IPS-20b (cell line): ENCODE data around the gene MDK.

Experiments
- H3K27ac ChIP-seq: one replicate; pipeline ENCODE4 v1.5.1; 2013; ENCODE audit warnings: low read length
- H3K27me3 ChIP-seq: 2 replicates; pipeline ENCODE4 v1.6.1; 2013; ENCODE audit warnings: mild to moderate bottlenecking, low read length, inconsistent platforms; ENCODE audit not compliant: insufficient read depth
- H3K36me3 ChIP-seq: 2 replicates; pipeline ENCODE4 v1.6.1; 2013; ENCODE audit warnings: low read depth, mild to moderate bottlenecking, inconsistent platforms, low read length, moderate library complexity; ENCODE audit not compliant: insufficient read depth
- H3K4me1 ChIP-seq: 2 replicates; pipeline ENCODE4 v1.6.1; 2013; ENCODE audit warnings: mild to moderate bottlenecking, control low read depth, inconsistent platforms, low read length, moderate library complexity; ENCODE audit not compliant: insufficient read depth
- H3K4me3 ChIP-seq: 2 replicates; pipeline ENCODE4 v1.5.1; 2013; ENCODE audit warnings: mild to moderate bottlenecking, low read length, inconsistent platforms
- H3K9ac ChIP-seq: 2 replicates; pipeline ENCODE4 v1.6.1; 2013; ENCODE audit warnings: low read depth, mild to moderate bottlenecking, inconsistent platforms, low read length, moderate library complexity
- H3K9me3 ChIP-seq: 2 replicates; pipeline ENCODE4 v1.6.1; 2013; ENCODE audit warnings: mild to moderate bottlenecking, low read depth, low read length, inconsistent platforms; ENCODE audit not compliant: insufficient read depth

Gene MDK

DNA sequence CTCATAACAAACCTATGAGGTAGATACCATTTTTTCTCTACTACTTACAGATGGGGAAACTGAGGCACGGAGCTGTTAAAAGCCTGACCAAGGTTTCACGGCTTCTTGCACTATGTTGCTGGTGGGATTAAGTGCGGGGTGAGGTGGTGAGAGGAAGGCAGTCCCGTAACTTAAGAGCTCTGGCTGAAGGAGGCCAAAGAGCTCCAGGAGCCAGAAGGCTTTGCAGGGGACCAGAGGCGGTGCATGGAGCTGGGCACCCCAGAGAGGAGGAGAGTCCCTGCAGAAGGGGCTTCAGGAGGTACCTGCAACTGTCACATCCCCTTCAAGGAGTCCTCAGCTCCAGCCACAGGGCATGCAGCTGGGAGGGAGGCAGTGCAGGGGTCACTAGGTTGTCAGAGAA is 6.0 kb downstream of the MDK start:
- H3K9me3 ChIP-seq, result no peaks in the 10 kb centered on the region; the same call in 1 of the 2 replicates
- peaks cover 12% of the 10 kb centered on the region; the same call in 1 of the 2 replicates for H3K4me1 ChIP-seq
- peaks cover 9% of the 10 kb centered on the region for H3K36me3 ChIP-seq
- H3K9ac ChIP-seq, result no peak overlapping the region
- H3K27me3 ChIP-seq, result peaks cover 63% of the 10 kb centered on the region
- H3K4me3 ChIP-seq, result no peak overlapping the region
- H3K27ac ChIP-seq, result no peak overlapping the region

DNA sequence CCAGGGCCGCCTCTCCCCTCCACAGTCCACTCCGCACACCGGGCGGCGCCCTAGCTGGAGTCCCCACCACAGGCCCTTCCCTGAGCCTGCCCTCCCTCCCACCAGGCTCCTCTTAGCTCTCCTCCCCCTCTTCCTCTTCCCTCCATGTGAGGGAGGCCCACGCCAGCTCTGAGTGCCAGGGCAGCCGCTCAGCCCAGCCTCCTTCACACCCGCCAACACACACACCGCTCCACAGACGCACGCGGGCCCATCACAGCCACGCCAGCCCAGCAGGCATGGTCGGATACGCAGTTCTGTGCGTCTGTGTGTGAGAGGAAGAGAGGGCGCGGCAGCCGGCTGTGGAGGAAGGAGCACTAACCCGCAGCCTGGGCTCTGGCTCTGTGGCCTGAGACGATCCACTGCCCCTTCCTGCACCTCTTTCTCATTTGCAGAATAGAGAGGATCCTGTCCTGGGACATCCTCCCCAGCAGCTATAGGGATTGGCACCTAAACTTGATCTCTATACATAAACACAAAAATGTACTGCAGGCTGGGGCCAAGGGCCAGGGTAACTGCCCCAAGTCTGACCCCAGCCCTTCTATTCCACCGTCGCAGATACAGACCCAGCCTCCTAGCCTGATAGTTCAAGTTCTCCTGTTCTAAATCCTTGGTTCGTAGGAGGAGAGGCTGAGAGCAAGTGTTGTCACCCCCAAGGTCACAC is 6.6 kb downstream of the MDK start:
- no peak overlapping the region for H3K27ac ChIP-seq
- no peak overlapping the region for H3K9ac ChIP-seq
- H3K36me3 ChIP-seq, result peaks cover 9% of the 10 kb centered on the region
- H3K9me3 ChIP-seq, result no peaks in the 10 kb centered on the region; the same call in 1 of the 2 replicates
- no peak overlapping the region for H3K4me3 ChIP-seq
- peaks cover 9% of the 10 kb centered on the region; the same call in 1 of the 2 replicates for H3K4me1 ChIP-seq
- peaks cover 69% of the 10 kb centered on the region for H3K27me3 ChIP-seq

DNA sequence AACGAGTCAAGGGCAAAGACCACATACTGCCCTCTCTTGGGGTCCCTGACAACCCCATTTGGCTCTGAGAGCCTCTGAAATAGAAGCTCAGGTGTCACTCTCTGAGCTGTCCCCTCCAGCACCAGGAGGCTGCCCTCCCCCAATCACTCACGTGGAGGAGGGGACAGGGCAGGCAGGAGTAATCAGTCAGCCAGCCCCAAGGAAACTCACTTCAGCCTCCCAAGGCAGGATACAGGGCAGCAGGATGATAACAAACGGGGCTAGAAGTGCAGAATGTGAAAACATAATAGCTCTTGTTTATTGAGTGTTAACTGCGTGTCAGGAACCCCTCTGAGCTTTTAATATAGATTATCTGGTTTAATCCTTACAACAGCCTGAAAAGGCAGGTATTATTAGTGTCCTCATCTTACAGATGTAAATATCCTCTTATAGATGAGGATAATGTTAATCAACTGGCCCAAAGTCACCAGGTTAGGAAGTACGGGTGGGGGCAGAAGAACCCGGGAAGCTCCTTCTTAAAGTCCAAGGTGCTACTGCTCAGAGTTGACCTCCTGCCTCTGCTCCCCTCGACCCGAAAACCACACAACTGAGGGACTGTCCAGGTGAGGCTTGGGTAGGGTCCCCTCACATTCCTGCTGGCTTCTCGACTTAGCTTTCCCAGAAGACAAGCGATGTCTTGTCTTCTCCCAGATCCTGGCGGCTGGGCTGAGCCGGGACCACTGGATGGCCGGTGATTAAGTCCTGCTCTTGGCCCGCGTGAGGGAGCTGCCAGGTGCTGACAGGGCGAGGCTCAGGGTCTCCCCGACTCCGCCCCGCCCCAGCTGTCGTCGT is 7.4 kb downstream of the MDK start:
- Histone ChIP-seq H3K9me3 (no peaks in the 10 kb centered on the region; the same call in 1 of the 2 replicates), H3K4me3 (peak overlapping the region; percentile 31; the same call in 1 of the 2 replicates), H3K27me3 (peaks cover 76% of the 10 kb centered on the region), H3K36me3 (peaks cover 3% of the 10 kb centered on the region; the same call in 1 of the 2 replicates), H3K4me1 (peaks cover 9% of the 10 kb centered on the region; the same call in 1 of the 2 replicates), H3K9ac (no peak overlapping the region), H3K27ac (no peak overlapping the region)

DNA sequence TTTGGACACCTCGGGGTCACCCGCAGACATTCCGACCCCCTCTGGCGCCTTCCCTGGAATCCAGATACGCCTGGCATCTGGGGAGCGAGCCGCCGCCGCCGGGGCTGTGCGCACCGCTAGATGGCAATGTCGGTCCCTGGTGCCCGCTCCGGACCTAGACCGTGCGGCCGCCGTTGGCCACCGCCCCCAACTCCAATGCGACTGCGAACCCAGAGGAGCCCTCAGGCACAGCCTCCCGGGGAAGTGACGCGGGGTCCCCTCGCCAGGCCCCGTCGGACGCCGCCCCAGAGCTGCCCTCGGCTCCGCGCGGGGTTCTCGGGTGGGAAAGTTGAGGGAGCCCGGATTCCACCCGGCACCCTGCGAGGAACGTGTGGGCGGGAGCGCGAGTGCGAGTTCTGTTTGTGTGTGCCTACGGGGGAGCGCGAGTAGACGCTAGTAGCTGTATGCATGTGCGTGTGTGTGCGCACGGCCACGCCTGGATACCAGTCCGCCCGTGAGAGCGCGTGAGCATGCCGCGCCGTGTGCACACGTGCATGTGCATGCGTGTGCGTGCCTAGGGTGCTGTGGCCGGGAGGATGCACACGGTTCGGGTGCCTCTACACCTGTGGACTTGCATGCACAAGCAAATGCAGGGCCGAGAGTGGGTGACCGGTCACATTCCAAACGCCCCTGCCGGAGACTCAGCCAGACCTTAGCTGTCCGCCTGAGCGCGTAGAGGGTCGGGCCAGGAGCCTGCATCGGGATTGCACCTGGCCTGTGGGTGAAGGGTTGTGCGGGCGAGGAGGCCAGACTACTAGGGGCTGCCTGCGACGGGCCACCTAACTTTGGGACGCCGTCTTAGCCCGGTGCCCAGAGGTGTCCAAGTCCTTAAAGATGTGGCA is 8.2 kb downstream of the MDK start:
- Histone ChIP-seq H3K36me3 (no peaks in the 10 kb centered on the region), H3K4me3 (peak overlapping the region; percentile 64; the same call in 1 of the 2 replicates), H3K27ac (no peak overlapping the region), H3K9ac (no peak overlapping the region), H3K27me3 (peaks cover 82% of the 10 kb centered on the region), H3K9me3 (no peaks in the 10 kb centered on the region; the same call in 1 of the 2 replicates), H3K4me1 (peaks cover 9% of the 10 kb centered on the region; the same call in 1 of the 2 replicates)

DNA sequence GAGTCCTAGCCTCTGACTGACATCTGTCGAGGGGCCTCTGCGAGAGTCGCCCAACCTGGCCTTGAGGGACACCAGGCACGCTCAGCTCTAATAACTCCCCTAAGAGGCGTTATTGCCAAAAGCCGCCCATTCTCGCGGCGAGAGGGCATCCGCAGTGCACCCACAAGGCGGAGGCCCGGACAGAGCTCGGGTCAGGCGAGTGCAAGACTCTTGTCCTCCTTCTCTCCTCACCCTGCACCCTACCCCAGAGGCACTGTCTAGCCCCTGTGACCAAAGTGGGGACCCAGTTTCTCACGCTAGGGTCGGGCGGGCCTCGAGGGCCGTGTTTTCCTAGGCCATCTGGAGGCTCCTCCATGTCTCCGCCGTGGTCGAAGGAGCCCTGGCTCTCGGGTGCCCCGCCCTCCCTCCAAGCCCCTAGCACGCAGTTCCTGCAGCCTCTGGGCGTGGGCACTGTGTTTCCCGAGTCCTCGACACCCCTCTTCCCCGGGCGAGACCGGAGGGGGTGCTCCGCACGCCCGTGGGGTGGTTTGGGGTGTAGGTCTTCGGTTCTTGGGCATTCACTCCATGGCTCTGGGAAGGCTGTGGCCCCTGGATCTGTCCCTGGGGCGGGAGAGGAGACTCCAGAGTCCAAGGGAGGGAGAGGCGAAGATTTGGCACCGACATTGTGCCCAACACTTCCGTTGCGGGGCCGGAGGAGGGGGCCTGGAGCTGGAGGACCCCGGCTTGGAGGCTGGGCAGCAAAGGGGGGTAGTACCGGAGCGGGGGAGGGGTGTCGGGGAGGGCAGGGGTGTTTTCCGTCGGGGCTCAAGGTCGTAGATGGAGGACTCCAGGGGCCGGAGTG is 9.1 kb downstream of the MDK start:
- no peaks in the 10 kb centered on the region for H3K36me3 ChIP-seq
- H3K4me1 ChIP-seq, result peaks cover 9% of the 10 kb centered on the region; the same call in 1 of the 2 replicates
- H3K9me3 ChIP-seq, result no peaks in the 10 kb centered on the region; the same call in 1 of the 2 replicates
- peak overlapping the region; percentile 64 for H3K4me3 ChIP-seq
- H3K27ac ChIP-seq, result no peak overlapping the region
- peaks cover 82% of the 10 kb centered on the region for H3K27me3 ChIP-seq
- H3K9ac ChIP-seq, result no peak overlapping the region

DNA sequence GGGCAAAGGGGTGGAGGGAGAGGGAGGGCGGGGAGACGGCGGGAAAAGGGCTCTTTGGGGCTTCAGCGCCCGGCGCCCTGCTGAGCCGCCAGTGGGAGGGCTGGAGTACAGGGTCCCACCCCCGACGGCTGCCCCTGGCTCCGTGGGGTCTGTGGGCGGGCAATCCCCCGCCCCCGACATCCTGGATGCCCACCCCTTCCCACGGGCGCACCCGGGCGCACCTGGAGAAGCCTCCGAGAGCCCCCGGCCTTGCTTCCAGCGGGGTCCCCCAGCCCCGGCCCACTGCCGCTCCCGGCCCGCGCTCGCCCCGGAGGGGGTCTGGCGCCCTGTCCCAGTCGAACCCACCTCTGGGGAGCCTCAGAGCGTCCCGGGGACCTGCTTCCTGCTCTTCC is 9.7 kb downstream of the MDK start:
- Histone ChIP-seq H3K27me3 (peaks cover 77% of the 10 kb centered on the region), H3K9ac (no peak overlapping the region)

DNA sequence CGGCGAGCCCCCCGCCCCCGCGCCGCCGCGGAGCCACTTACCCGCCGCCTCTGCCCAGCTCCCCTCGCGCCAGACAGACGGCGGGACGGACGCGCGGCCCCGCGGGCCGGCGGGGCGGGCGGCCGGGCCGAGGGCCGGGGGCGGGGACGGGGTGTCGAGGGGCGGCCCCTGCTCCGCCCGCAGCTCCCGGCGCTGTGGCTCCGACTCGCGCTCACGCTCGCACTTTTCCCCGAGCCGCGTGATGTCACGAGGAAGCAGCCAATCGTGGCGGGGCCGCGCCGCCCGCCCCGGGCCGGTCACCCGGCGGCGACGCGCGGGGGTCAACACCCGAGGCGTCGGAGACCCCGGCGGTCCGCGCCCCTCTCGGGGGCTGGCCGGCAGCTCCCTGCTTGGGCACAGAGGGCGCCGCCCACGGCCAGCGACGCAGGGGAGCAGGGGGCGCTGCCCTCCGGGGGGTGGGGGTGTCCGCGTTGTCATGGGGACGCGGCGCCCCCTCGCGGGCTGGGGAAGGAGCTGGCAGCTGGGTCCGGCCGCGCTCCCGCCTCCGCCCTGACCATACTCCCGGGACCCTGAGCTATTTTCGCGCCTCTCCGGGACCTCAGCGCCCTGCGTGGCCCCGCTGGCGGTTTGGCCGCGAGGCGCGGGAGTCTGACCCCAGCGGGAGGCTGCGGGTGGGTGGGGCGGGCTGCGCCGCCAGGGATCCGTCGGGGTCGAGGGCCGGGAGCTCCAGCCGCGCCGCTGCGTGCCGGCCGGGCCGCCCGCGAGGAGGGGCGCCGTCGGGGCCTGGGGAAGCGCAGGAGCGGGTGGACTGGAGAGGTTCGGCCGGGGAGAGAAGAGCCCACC is 10.3 kb downstream of the MDK start, which contains the start of gene CHRM4:
Gene CHRM4, minus strand, starts transcription at position 199 of the 843 bp plus-strand sequence. CDS start 5,219 bp downstream, outside the sequence.
- peaks cover 71% of the 10 kb centered on the region for H3K27me3 ChIP-seq
- no peak within 1 kb of the TSS for H3K9ac ChIP-seq
- peaks cover 9% of the 10 kb centered on the region; the same call in 1 of the 2 replicates for H3K4me1 ChIP-seq
- peaks cover 4% of the 10 kb centered on the region; the same call in 1 of the 2 replicates for H3K36me3 ChIP-seq
- no peaks in the 10 kb centered on the region; the same call in 1 of the 2 replicates for H3K9me3 ChIP-seq
- H3K27ac ChIP-seq, result no peak within 1 kb of the TSS
- peak within 1 kb of the TSS; percentile 74; the same call in 1 of the 2 replicates for H3K4me3 ChIP-seq

More for the DNA sequence above, 9.7 kb downstream of the MDK start:
- H3K4me1 ChIP-seq, result peaks cover 9% of the 10 kb centered on the region; the same call in 1 of the 2 replicates
- no peaks in the 10 kb centered on the region for H3K36me3 ChIP-seq
- H3K9me3 ChIP-seq, result no peaks in the 10 kb centered on the region; the same call in 1 of the 2 replicates
- H3K4me3 ChIP-seq, result peak overlapping the region; percentile 47; the same call in 1 of the 2 replicates
- no peak overlapping the region for H3K27ac ChIP-seq

DNA sequence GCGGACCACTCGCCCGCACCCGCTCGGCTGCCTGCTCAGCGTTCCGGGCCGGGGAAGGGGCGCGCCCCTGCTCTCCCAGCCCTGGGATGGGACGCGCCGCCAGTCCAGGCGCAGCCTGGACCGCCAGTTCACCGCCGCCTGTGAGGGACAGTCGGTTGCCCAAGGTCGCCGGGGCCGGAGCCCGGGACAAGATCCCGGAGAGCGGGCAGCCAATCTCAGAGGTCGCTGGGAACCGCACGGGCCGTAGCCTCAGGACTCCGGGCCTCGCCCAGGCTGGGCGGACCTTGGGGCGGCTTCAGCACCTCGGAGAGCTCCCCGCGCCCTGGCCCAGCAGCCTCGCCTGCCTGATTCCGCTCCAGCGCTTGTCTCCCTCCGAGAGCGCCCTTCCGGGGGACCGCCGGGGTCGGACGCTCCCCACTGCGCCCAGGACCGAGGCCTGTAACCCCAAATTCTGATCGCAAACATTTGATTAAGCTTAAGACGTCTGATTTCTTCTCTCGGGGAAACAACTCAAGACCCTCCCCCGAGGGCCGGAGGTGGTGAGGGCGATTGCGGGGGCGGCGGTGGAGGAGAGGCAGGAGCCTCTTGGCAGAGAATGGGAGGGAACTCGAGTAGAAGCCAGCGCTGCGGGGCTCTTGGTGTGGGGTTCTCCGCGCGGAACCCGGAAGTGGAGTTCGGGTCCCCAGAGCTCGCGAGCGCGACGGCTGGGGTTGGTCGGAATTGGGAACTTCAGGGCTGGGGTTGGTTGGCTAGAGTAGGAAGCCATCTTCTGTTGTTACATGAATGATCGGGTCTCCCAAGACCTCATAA is 11.2 kb downstream of the MDK start:
- Histone ChIP-seq H3K9ac (no peak overlapping the region), H3K9me3 (no peaks in the 10 kb centered on the region; the same call in 1 of the 2 replicates), H3K27me3 (peaks cover 63% of the 10 kb centered on the region), H3K4me3 (peak overlapping the region; percentile 74), H3K27ac (no peak overlapping the region), H3K4me1 (peaks cover 9% of the 10 kb centered on the region; the same call in 1 of the 2 replicates), H3K36me3 (peaks cover 12% of the 10 kb centered on the region)

DNA sequence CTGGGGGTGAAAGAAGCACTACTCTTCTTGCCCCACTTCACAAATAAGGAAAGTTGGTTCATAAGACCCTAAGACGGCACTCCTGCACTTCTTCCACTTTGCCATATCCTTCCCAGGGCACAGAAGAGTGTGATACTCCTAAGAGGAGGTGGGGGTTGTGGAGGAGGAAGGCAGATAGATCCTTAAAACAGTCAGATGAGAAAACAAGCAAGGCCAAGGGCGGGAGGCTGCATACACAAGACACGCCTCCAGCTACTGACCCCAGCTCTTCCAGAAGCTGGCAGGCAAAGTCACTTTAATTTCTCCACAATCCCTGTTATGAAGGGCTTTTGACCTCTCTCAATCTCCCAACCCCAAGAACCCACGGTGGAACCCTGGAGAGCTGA is 11.8 kb downstream of the MDK start:
- Histone ChIP-seq H3K27ac (no peak overlapping the region), H3K4me1 (peaks cover 9% of the 10 kb centered on the region; the same call in 1 of the 2 replicates), H3K9ac (no peak overlapping the region), H3K9me3 (no peaks in the 10 kb centered on the region; the same call in 1 of the 2 replicates), H3K4me3 (peak overlapping the region; percentile 74), H3K36me3 (peaks cover 16% of the 10 kb centered on the region), H3K27me3 (peaks cover 57% of the 10 kb centered on the region)
